GM18505 (cell line): Measurements from ENCODE around the gene CHD9.
A peak's percentile ranks its signal among the peaks of the same experiment; 100 is the strongest.
"Not testable (repeated sequence)": the region's sequence is repeated elsewhere in the genome, so short reads cannot be mapped to it uniquely, and the experiment has no call there.

Experiments
- ATAC-seq: cut with Tn5 transposase; IDR thresholded peaks from one replicate; pipeline ENCODE4 v1.9.1; 2021; ENCODE audit not compliant: unreplicated experiment
- POLR2A ChIP-seq: IDR thresholded peaks from 4 replicates; pipeline ENCODE4 v1.6.1; 2011; ENCODE audit warnings: borderline replicate concordance; ENCODE audit not compliant: insufficient read depth, insufficient read length; ENCODE audit errors: extremely low read depth

Gene CHD9

GRCh38 chr16:53040788-53041187 is 14.0 kb upstream of the CHD9 start:
- TF ChIP-seq POLR2A = no peak
- ATAC-seq = no peak

GRCh38 chr16:53041320-53042051 is 13.3 kb upstream of the CHD9 start:
- ATAC-seq = no peak
- no peak for TF ChIP-seq POLR2A

- no peak for TF ChIP-seq POLR2A
- no peak for ATAC-seq
These were observed 12.5 kb upstream of the CHD9 start for GRCh38 chr16:53042235-53042701.

- no peak for ATAC-seq
- TF ChIP-seq POLR2A = no peak
These were observed 11.4 kb upstream of the CHD9 start for GRCh38 chr16:53043428-53043831.

- ATAC-seq = no peak
- TF ChIP-seq POLR2A = no peak
These were observed 10.7 kb upstream of the CHD9 start for GRCh38 chr16:53043986-53044601.

- TF ChIP-seq POLR2A = no peak
- ATAC-seq = no peak
These were observed 9.2 kb upstream of the CHD9 start for GRCh38 chr16:53045341-53046220.

- not testable (repeated sequence) for ATAC-seq
These were observed 7.3 kb upstream of the CHD9 start for GRCh38 chr16:53047515-53047914.

GRCh38 chr16:53048139-53048915 is 6.5 kb upstream of the CHD9 start:
- no peak for TF ChIP-seq POLR2A
- ATAC-seq = no peak

GRCh38 chr16:53051255-53051654 is 3.5 kb upstream of the CHD9 start:
- ATAC-seq = not testable (repeated sequence)

- no peak for TF ChIP-seq POLR2A
- no peak for ATAC-seq
These were observed 2.0 kb upstream of the CHD9 start, which contains the start of gene CHD9NB for GRCh38 chr16:53052519-53053501. CHD9NB (minus strand) TSS chr16:53052897; CDS start chr16:53044158, 8,739 bp downstream.

- peak; percentile 39 for ATAC-seq
- TF ChIP-seq POLR2A = no peak
These were observed 673 bp upstream of the CHD9 start for GRCh38 chr16:53053967-53054669.
